ENCODE data around the gene NDC80. TPM values are rescaled to one million over a fixed set of nuclear protein-coding genes. Genes with fewer than 3 reads are reported as not detected.

The NDC80 gene
- total RNA-seq, 4 donors from 2014 or later, result 0.57 to 2.2 (median 2.0) TPM; not detected in 1

DNA sequence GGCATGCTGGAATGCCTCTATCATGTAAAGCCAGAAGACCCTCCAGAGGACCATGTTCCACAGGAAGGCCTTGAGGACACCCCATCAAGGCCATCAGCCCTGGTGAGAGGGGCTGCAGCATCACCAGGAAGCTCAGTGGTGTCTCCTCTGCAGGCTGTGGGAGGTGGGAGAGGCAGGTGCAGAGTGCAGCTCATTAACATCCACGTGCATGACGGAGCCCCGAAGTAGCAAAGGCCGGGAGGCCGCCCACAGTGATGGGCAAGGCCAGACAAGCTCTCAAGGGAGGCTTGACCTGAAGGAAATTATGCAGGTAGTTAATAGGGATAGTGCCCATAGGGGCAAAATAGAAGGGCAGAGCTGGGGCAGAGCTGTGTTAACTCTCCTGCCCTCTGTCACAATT lies 53.9 kb downstream of the NDC80 start:
- no peak for TF ChIP-seq CTCF (IDR thresholded peaks at IDR 0.05; ENCODE audit: low read depth)

- TF ChIP-seq CTCF (IDR thresholded peaks at IDR 0.05; ENCODE audit: low read depth), result no peak
Observed at GRCh38 chr18:2627821-2628276, 56.5 kb downstream of the NDC80 start.

- no peak for TF ChIP-seq CTCF (IDR thresholded peaks at IDR 0.05; ENCODE audit: low read depth)
Observed at GRCh38 chr18:2629003-2629402, 57.6 kb downstream of the NDC80 start.

- no peak for TF ChIP-seq CTCF (IDR thresholded peaks at IDR 0.05; ENCODE audit: low read depth)
Observed at GRCh38 chr18:2635586-2635985, 64.2 kb downstream of the NDC80 start.

DNA sequence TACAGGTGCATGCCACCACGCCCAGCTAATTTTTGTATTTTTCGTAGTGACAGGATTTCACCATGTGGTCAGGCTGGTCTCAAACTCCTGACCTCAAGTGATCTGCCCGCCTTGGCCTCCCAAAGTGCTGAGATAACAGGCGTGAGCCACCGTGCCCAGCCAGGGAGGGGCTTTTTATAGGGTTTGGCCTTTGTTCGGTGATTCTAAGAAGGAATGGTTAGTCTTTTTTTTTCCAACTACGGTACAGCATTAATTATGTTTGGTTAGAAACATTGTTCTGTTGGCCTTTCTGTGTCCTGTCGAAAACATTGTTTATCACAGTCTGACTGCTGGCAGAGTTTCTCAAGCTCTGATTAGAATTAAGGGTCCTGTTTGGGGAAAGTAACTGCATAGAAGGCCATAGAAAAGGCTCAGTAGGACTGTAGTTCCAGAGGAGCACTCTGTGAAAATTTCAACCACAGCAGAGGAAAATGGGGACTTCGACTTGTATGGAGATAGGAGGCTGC lies 64.8 kb downstream of the NDC80 start:
- TF ChIP-seq CTCF (IDR thresholded peaks at IDR 0.05; ENCODE audit: low read depth), result no peak

DNA sequence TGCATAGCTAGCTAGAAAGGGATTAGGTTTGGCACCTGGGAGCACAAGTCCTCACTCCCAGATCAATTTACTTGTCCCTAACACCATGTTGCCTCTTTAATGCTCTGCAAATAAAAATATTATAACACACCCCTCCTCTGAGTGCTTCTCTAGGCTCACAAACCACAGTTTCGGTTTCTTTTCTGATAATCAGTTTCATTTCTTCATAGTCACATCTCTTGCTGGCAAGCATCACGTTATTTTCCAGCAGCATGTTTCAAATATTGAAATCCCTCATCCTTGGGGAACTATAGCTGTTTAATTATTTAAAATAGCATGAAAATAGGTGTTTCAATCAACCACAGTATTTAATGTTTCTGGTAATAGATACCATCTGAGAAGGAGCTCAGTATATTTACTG lies 70.3 kb downstream of the NDC80 start:
- TF ChIP-seq CTCF (IDR thresholded peaks at IDR 0.05; ENCODE audit: low read depth), result no peak

DNA sequence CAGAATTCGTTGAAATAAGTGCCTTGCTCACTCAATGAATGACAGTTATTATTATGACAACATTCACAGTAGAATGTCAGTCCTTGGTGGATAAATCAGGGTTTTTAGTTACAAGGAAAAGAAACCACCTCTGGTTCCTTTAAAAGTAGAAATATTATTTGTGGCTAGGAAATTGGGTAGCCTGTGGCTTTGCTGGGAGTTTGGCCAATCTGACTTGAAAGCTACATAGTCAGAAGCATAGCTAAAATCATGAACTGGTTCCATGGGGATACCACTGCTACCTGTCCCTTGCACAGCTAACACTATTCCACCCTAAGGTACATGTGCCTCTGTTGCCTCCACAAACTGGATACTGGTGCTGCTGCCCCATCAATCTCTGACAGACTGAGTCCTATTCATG lies 71.4 kb downstream of the NDC80 start:
- no peak for TF ChIP-seq CTCF (IDR thresholded peaks at IDR 0.05; ENCODE audit: low read depth)
